22Rv1 (cell line): ENCODE measurements around the gene NOSIP.

Source experiments
- CTCF ChIP-seq: fragments of 450-650 bp; IDR thresholded peaks from 2 replicates; pipeline ENCODE4 v1.5.1; 2017; ENCODE audit warnings: mild to moderate bottlenecking
- ZFX ChIP-seq: fragments of 450-650 bp; IDR thresholded peaks from 2 replicates; pipeline ENCODE4 v1.6.1; 2017; ENCODE audit warnings: antibody characterized with exemption, borderline replicate concordance

GRCh38 chr19:49515767-49516166 is 64.6 kb downstream of the NOSIP start:
- TF ChIP-seq CTCF (no peak), ZFX (no peak)
